GM21367 (cell line): Measurements from ENCODE around the gene BHLHE40.

ENCODE experiments used
- ATAC-seq: cut with Tn5 transposase; IDR thresholded peaks from one replicate; pipeline ENCODE4 v1.9.1; 2021; ENCODE audit not compliant: unreplicated experiment

BHLHE40 gene

DNA sequence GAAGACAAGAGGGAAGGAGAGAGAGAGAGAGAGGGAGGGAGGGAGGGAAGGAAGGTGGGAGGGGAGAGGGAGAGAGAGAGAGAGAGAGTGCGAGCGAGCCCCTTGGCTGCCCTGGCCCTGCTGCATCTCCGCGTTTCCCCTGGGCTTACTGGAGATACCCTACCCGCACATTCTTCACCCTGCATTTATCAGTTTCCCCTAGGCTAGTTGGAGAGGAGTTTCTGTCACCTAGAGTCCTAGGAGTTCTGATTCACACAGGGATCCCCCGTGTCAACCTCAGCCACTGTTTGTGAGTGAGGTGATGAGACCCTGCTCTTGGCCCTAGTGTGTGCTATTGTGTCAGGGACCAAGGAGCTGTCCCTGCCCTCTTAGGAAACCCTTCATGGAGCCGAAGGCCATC is 18.7 kb downstream of the BHLHE40 start:
- no peak for ATAC-seq

DNA sequence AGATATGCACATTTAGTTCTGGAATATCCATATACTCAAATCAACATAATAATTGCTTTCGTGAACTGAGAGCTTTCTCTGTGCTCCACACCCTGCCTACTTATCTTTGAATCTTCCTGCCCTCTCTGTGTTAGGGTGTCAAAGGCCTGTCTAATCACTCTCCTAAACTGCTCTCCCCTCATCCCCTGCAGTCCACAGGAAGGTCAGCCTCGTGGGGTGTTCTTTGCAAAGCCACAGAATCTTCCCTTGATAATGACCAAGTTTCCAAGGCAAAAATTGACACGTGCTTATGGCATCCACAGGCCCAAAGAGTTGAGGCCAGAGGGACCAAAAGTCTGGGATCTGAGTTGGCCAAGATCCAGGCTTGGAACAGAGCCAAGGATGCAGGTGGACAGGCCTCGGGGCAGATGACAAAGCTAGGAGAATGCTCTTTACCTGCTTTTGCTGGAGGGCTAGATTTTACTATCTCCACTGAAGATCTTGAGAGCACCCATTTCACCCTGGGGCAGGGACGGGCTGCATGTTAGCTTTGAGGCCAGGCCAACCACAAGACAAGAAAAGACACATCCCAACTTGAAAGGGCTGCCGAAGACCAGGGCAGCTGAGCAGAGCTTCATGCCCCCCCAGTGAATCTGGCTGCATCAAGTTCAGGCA is 20.4 kb downstream of the BHLHE40 start:
- ATAC-seq: no peak

DNA sequence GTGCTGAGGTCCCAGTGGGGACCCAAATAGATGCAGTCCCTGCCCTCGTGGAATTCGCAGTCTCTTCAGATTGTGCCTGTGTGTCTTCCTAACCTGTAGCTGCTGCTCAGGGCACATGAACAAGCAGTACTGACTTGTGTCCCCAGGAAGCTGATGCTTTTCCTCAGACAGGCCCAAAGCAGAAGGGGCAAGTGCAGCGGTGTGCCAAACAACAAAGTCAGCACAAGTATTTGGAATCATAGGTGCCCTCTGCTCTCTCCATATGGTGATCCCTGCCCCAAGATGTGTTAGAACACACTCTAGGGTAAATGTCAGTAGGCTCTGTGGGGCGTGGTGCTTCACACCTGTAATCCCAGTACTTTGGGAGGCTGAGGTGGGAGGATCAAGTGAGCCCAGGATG is 21.9 kb downstream of the BHLHE40 start:
- no peak for ATAC-seq

DNA sequence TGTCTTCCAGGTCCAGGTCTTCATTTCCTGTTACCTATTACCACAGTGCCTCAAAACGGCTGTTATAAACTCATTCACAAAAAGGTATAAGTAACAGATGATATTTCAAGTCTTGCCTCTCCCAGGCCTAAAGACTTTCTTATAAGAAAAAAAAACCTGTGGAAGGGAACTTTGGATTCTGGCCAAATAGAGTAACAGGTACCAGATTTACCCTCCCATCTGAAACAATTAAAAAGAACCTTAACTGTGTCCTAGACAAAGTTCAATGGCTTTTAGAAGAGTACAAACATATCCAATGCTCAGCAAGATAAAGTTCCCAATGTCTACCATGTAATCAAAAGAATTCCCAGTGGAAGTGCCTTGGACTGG is 22.6 kb downstream of the BHLHE40 start:
- no peak for ATAC-seq

DNA sequence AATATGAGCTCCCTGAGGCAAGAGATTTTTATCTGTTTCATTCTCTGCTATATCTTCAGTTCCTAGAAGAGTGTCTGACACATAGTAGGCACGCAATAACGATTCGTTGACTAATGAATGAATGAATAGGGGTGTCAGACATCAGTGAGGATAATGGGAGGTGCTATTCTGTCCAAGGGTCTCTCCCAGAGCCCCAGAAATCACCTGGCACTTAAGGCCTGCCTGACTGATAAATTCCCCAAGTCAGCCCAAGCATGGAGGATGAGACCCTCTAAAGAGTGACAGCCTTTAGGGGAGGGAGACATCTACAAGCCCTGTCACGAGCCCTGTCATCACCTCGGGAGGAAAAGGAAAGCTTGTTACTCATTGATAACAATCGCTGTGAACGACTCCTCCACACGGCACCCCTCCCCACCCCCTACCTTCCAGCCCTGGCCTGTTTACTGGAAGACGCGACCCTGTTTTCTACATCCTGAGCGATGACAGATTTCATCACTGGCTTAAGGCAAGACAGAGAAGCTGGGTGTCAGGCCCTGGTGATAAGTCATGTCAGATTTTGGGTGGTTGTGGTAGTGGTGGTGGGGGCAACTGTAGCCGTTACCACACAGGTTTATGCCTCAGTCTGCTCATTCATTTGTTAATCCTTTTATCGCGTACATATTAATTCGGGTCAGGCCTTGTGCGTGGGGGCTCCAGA is 23.1 kb downstream of the BHLHE40 start:
- ATAC-seq: no peak

DNA sequence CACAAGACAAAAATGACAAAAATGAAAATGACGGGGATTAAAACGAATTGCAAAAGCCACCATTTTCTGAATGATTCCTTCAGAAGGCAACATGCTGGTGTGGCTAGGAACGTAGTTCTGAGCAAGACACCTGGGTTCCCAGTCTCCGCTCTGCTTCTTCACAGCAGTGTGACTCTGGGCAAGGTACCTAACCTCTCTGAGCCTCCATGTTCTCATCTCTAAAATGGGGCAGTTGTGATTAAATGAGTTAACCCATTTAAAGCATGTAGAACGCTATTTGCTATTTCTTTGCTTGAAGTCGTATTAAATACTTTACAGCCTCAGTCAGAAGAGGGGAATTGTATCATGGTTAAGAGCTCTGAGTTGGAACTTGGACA is 23.6 kb downstream of the BHLHE40 start:
- no peak for ATAC-seq

DNA sequence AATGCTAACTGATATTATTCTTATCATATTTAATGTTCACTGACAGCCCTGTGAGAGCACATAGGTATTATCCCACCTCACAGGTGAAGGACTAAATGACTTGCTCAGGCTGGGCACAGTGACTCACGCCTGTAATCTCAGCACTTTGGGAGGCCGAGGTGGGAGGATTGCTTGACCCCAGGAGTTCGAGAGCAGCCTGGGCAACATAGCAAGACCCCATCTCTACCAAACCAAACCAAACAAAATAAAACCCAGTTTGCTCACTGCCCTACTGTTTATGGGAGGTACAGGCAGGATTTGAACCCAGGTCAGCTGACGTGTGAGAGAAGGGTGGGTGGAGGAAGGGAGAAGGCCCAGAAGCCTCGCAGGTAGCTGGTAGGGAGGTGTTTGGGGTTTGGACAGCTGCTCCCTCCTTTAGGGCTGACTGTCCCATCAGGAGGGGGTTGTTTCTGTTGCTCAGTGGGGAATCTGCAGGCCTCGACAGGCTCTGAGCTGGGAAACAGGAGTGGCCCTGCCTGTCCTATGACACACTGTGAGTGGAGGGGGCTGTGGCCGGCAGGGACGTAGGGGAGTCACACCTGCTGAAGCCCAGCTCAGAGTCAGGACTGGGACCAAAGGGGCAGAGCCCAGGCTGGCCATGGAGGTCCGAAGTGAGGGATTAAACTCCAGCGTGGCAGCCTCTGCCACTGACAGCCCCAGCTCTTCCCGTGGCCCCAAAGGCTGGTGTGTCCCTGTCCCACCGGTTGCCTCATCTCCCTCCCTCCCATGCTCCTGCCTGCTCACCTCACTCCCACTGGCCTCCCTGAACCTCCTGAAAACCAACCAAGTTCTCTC is 25.3 kb downstream of the BHLHE40 start:
- no peak for ATAC-seq

DNA sequence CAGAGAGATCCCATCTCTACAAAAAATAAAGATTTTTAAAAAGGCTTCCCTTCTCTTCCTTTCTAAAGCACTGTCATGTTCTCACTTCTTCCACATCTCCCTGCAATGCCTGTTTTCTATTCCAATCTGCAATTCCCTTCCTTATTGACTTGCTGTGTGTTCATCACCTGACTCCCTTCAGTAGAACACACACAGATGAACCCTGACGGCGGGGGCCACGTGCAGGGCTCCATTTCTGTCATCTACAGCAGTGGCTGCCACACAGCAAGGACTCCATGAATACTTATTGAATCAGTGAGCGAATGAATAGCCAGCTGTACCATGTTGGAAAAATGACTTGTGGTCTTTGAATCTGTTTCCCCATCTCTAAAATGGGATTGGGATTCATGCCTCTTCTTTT is 26.1 kb downstream of the BHLHE40 start:
- ATAC-seq: no peak

DNA sequence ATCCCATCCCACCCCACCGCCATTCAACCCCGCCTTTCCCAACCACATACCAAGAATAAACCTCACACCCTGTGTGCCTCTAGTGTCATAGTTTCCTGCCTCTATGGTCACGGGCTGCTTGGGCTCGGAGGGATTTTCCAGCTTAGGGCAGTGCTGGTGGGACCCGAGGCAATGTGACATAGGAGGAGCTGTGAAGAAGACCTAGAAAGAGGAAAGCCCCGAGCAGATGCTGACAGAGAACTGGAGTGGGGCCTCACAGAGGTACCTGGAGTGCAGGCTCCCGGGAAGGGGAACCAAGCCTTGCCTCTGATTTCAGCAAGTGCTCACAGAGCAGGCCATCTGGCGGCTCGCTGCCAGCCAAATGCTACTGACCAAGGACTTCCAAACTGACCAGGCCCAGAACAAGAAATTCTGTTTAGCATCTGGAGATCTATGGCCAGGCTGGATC is 27.5 kb downstream of the BHLHE40 start:
- ATAC-seq: peak; percentile 60

DNA sequence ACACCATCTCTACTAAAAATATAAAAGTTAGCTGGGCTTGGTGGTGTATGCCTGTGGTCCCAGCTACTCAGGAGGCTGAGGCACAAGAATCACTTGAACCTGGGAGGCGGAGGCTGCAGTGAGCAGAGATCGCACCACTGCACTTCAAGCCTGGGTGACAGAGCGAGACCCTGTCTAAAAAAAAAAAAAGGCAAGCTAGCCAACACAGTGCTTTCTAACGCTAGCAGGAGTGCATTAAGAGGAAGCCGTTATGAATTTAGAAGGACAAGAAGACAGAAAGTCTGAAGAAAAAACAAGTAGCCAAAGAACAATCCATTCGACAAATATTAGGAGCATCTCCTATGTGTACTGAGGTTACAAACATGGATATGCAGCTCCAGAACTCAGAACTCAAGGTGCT is 28.6 kb downstream of the BHLHE40 start:
- ATAC-seq: no peak

DNA sequence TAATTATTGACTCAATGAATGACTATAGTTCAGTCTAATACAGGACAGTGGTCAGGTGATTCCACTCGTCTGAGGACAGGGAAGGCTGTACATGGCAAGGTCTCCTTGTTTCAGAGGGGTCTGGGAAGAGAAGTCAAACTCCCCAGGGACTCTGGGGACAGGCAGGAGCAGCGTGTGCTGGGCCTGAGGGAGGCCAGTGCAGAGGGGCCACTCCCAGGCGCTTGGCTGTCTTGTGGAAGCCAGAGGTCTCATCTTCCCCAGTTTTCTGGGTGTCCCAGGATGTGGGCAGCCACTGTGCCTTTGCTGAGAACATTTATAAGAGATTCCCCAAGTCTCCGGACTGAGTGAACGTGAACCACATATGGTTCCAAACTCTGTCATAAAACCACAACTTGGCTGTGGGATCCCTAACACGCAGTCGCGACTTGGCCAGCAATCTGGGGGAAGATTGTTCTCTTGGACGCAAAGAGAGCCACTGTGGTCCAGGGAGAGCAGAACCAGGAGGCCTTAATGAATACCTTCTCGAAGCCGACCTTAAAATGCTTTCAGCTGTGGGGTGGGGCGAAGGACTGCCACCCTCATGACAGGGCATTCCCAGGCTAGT is 30.4 kb downstream of the BHLHE40 start:
- ATAC-seq: no peak

DNA sequence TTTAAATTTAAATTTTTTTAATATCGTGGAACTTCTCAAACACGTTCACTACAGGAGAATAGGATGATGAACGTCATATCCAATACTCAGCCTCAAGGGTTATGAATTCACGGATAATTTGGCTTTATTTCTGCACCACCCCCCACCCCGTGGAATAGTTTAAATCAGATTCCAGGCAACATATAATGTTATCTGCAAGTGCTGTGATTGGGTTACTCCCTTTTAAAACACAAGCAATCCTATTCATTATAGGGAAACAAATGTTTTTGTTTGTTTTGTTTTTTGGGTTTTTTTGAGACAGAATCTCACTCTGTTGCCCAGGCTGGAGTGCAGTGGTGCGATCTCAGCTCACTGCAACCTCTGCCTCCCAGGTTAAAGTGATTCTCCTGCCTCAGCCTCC is 30.9 kb downstream of the BHLHE40 start:
- no peak for ATAC-seq

DNA sequence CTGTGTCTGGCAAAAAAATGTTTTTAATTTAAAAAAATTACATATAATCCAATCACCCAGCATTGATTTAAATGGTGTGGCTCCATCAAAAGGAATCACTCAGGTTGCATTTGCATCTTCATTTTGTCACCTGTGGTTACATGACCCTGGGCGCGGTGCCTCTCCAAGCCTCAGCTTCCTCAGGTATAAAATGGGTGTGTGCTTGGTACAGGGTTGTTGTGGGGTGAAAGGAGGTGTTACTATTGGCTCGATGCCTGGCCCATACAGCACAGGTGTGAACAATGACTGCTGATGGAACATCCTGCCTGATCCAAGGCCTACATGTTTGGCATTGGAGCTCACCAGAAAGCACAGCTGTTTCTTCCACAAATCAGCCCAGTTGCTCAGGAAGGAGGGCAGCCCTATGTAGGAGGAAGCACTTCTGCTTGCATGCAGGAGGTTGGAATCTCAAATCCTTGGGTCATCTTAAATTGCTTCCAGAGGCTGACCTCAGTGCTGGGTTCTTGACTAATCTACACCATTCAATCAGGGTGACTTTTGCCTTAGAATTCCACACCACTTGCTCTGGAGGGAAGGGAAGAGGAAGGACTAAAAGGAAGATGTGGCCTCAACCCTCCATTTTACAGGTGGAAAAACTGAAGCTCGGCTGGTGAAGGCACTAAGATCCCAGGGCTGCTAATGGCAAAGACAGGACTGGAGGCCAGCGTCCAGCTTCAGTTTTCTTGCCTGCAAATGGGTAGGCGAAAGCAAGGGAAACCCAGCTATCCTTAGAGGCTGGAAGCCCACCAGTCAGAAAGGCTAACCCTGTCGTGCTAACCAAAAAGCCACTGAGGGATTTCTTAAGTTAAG is 31.7 kb downstream of the BHLHE40 start:
- no peak for ATAC-seq

DNA sequence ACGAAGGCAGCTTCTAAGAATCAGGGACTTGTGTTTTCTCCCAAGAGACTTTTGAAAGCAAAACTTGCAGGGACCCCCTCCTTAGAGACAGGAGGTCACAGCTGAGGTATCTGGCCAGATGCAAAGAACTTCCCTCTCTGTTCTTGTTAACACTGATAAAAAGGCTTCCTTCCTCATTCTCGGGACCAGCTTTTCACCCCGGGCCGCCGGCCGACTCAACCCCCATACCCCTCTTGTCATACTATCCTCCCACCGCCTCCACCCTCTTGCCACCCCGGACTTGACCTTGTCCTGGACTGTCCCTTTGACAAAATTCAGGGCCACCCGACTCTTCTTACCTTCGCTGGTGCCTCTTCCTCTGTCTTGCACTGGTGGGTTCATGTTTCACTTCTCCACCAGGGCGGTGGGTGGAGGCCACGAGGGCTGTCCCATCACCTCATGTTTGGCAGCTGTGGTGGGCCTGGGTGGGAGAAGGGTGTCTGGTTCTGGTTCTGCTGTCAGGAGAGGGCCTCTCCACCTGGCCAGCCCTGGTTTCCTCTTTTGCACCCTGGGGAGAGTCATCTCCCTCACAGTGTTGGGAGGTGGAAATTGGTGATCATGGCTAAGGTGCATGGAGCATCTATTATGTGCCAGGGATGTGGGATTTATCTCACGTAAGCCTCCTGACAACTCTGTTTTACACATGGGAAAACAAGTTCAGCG is 32.5 kb downstream of the BHLHE40 start:
- ATAC-seq: peak; percentile 48

DNA sequence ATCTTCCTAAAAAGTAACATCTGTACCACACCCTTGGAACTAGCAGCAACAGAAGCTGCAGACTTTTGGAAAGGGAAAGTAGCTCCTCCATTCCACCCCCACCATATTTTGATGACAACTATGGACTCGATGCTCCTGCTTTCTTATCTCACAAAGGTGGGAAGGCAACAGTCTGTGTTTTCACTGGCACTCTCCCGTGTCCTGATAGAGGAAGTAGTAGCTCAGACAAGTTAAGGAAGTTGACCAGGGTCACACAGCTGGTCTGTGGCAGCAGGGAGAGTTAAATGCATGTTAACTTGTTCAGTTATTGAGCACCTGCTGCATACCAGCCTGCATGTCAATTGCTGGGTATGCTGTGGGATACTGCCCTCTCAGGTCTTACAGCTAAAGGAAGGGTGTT is 33.1 kb downstream of the BHLHE40 start:
- ATAC-seq: no peak

DNA sequence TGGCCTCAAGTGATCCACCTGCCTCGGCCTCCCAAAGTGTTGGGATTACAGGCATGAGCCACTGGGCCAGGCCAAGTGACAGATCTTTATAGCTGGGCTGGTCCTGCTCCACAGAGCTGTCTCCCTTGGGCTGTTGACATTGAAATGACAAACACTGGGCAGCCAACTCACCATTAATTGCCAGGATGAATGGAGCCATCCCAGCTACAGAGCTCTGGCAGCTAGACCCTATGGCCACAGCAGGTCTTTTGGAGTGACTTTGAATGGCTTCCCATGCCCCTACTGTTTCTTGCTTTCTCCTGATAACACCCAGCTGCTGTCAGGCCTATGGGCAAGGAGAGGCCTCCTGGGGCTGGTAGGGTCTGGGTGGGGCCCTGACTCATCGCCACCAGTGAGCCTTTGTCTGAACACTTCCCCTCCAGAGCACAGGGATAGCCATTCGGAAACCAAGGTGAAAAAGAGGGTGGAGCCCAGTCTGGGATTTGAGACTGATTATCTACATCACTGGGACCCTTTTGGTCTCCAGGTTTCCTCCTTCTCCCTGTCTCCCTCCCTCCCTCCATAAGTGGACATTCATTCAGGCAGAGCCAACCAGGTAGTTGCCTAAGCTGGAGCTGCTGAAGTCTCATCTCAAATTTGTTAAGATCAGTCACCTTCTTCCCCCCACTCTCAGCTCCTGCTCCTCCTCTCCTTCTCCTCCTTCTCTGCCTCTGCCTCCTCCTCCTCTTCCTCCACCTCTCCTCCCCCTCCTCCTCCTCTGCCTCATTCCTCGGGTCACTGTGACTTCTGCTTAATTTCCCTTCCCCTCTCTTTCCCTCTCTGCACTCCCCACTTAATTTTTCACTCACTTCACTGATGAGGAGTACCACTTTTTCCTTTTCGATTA is 34.0 kb downstream of the BHLHE40 start:
- no peak for ATAC-seq

DNA sequence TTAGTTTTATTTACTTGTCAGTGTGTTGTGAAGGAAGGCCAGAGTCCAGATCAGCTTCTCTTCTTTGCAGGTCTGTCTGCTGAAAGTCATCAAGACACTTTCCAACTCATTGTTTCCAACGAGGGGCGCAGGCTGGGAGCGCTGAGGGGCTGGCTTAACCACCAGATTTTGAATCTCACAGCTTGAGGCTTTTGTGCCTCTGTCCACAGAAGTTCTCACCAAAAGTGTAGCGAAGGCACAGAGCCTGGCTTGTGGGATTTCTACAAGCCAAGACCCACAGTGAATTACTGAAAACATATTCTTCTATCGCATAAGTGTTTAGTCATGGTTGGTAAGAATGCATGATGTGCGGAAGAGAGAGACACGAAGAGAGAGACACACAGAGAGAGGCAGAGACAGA is 35.2 kb downstream of the BHLHE40 start:
- no peak for ATAC-seq

DNA sequence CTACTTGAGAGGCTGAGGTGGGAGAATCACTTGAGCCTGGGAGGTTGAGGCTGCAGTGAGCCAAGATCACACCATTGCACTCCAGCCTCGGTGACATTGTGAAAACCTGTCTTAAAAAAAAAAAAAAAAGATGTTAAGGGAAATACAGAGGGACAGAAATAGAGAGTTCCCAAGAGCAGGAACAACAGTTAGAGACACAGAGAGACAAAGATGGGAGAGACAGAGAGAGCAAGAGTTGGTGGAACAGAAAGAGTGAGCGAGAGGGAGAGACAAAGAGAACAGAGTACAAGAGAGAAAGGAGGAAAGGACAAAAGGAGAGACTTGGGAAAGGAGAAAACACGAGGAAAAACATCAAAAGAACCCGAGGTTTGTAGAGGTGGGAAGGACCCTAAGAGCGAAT is 35.8 kb downstream of the BHLHE40 start:
- ATAC-seq: no peak
